SKM-1 (cell line): Measurements from ENCODE around the gene HLCS.

ENCODE experiments used
- DNase-seq: peaks from one replicate; lab custom pipeline; 2025; ENCODE audit not compliant: unreplicated experiment; lab: John Stamatoyannopoulos, UW

The HLCS gene

DNA sequence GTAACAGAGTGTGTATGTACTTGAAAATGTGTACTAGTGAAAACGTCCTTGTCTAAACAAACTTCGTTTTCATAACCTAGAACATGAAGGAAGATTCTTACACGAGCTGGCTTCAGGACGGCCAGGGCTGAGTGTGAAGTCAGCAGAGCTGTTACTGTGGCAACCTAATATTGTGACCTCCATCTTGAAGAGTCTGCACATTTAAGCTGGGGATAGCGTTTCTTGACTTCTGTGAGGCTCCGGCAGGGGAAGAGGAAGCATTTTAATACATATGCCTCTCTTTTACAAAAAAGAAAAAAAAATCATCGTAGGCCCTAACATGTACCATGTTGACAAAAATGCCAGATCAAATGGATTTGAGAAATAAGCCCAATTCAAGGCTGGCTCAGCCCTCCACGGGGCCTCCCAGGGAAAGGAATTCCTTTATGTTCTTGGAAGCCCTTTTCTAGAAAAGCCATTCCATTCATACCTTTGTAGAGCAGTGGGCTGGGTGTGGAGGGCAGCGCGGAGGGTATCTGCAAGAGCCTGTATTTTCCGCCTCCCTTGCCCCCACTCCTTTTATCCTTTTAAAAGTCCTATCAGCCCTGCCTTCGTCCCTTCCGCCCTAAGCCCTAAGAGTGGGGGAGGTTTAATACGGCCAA is 216.4 kb downstream of the HLCS start:
- no peak for DNase-seq

DNA sequence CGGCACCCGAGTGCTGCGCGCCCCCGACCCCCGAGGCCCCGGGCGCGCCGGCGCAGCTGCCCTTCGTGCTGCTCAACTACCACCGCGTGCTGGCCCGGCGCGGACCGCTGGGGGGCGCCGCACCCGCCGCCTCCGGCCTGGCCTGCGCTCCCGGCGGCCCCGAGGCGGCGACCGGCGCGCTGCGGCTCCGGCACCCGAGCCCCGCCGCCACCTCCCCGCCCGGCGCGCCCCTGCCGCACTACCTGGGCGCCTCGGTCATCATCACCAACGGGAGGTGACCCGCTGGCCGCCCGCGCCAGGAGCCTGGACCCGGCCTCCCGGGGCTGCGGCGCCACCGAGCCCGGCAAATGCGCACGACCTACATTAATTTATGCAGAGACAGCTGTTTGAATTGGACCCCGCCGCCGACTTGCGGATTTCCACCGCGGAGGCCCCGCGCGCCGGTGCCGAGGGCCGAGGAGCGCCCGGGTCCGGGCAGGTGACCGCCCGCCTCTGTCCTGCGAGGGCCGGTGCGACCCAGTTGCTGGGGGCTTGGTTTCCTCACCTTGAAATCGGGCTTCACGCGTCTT is 218.6 kb downstream of the HLCS start:
- DNase-seq: peak; percentile 10

DNA sequence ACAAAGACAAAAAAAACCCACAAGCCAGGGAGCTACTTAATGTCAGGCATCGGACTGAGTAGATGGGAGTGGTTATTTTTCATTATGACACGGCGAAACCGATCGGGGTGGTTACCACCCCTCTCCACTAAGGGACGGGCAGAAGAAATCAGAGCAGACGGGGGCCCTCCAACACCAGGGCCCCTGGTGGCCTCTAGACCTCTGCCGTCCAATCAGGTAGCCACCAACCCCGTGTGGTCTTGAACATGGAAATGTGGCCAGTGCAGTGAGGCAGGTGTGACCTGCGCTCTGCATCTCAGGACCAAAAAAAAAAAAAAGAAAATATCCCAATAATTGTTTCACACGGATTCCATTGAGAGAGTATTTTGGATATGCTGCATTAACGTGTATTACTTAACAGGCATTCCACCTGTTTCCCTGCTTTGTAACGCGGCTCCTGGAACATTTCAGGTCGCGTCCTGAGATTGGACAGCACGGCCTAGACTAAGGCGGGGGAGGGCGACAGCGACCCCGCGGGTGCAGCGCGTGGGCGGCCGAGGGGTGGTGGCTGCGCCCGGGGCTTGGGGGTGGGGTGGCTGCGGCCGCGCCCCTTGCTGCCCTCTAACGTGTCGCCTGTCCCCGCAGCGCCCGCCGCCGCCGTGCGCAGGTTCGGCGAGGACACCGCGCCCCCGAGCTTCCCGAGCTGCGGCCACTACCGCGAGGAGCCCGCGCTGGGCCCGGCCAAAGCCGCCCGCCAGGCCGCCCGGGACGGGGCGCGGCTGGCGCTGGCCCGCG is 219.2 kb downstream of the HLCS start:
- DNase-seq: no peak

DNA sequence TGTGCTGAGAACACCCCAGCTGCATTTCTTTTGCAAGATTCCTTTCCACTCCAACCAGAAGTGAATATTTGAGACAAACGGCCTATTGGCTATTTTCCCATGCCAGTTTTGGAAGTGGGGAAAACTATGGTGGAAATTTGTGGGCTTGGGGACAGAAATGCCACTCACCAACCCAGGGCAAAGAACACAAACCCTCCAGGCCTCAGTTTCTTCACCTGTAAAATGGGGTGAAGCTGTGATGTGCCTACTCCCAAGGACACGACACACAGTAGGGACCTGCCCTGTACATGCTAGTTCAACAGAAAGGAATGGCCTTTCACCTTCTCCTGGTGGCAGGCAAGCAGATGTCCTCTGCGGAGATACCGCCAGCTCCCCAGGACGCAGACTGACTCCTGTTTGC is 221.0 kb downstream of the HLCS start:
- DNase-seq: no peak

DNA sequence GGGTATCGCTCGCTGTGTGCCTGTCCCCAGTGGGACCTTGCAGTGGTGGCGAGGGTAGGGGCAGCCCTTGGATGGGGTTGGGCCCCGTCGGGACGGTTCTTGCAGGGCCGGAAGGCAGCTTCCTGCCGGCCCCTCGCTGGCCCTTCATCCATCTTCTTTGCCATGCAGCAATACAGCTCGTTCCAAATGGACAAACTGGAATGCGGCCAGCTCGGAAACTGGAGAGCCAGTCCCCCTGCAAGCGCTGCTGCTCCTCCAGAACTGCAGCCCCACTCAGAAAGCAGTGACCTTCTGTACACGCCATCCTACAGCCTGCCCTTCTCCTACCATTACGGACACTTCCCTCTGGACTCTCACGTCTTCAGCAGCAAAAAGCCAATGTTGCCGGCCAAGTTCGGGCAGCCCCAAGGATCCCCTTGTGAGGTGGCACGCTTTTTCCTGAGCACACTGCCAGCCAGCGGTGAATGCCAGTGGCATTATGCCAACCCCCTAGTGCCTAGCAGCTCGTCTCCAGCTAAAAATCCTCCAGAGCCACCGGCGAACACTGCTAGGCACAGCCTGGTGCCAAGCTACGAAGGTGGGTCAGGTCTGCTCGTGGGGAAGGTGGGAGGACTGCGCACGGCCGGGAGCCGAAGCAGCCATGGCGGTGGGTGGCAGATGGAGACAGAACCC is 221.8 kb downstream of the HLCS start:
- no peak for DNase-seq

DNA sequence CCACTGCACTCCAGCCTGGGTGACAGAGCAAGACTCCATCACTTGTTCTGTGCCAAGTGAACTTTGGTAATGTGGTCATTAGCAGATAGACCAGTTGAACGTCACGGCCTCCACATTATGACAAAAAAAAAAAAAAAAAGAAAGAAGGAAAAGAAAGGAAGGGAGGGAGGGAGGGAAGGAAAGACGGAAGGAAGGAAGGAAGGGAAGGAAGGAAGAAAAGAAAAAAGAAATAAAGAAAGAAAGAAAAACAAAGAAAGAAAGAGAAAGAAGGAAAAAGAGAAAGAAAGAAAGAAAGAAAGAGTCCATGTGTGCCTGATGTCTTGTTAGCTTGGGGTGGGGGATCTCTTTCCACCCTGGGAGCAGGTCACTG is 222.3 kb downstream of the HLCS start:
- no peak for DNase-seq

DNA sequence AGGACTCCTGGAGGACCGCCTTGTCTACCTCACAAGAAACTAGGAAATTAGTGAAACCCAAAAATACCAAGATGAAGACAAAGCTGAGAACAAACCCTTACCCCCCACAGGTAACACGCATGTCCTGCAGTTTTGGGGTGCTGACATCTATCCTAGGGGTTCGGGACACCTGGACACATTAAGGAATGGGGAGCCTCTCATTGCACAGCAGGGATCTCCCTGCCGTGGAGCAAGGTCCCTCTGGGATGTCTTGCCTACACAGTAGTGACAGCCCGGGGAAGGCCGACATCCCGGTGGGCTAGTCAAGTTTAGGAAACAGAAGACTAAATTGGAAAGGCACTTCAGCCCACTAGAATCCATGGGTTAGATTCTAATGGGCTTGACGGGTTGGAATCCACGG is 223.0 kb downstream of the HLCS start:
- DNase-seq: no peak

DNA sequence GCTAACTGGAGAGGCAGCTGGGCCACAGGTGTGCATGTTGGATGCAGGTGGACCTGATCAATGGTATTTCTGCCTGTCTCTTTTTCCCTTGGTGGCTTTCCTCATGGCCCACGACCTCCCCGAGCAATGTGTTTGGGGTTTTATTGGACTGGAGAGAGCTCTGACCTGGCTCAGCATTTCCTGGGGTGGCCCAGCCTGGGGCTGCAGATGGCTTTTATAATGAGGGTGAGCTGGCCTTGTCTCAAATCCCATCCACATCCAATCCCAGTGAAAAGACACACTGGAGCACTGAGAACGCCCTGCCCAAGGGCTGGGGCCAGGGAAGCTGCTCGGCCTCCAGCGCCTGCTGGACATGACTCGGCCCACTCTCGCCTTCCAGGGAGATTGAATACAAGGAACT is 223.5 kb downstream of the HLCS start:
- no peak for DNase-seq

DNA sequence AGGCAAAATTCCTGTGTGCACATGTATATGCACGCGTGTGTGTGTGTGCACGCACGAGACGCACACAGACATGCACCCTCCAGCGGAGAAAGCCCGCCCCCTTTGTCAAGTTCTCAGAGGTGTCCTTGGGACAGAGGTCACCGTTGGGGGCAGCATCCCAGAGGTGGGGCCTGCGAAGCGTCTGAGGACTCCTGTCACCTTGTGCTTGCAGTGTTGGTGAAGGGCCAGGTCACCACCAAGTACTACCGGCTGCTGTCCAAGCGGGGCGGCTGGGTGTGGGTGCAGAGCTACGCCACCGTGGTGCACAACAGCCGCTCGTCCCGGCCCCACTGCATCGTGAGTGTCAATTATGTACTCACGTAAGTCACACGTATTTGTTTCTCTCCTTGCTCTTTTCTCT is 225.0 kb downstream of the HLCS start:
- no peak for DNase-seq

DNA sequence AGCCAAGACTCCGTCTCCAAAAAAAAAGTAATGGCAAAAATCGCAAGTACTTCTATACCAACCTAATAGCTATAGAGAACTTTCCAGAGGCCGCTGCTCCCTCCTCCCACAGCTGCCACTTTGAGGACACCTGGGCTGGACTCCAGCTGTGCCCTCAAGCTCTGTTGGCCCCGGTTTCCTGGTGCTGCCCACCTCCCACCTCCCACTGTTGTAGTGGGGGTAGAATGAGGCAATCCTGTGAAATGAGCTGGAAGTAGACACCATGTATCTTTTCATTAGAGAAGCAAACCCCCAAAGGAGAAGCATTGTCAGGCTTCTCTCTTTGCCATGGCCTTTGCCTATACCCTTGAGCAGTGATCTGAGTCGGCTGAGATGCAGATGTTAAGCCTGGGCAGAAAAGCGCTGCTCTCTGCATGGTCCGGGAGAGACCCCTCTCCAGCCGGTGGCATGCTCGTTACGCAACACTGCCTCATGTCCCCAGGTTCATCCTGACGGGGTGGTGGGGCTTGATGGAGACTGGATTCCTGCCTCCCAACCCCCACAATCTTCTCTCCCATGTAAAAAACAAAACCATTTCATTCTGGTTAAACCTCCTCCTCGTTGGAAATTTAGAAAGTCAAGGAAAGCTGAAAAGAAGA is 227.9 kb downstream of the HLCS start:
- no peak for DNase-seq

DNA sequence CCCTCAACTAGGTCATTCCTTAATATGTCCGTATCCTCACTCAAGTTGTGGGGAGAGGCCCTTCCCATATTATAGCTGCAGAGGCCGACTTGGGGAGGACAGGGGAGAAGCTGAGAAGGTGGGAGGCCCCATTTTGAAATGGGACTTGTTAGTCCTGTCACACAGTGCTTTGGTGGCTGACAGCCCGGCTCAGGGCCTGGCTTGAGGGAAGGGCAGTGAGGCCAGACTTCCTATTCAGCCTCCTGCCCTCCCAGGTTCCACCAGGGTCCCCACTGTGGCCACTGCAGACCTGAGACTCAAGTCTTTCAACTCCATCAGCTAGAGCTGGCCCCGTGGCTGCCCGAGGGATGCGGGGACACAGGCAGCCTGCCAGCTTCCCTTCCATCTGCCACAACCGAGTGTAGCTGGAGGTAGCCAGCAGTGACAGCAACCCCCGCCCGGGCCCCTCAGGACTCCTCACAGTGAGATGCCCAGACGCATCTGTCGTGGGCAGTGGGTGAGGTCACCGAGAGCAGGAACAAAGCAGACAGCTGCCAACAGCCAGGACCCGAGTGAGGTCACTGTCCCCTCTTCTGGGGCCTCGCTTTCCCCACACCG is 230.6 kb downstream of the HLCS start:
- no peak for DNase-seq

DNA sequence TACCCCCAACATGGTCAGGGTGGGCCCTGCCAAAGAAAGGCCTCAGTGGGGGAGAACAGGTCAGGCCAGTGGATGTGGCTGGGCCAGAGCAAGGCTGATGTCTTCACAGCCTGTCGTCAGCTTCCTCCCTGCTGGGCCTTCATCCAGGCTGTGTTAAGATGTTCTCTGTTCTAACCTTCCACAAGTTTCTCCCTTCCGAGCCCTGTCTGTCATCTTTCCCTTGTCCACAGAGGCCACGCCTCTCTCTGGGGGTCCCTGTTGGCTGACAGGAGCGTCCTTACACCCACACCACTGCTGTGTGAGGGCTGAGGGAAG is 231.3 kb downstream of the HLCS start:
- no peak for DNase-seq

DNA sequence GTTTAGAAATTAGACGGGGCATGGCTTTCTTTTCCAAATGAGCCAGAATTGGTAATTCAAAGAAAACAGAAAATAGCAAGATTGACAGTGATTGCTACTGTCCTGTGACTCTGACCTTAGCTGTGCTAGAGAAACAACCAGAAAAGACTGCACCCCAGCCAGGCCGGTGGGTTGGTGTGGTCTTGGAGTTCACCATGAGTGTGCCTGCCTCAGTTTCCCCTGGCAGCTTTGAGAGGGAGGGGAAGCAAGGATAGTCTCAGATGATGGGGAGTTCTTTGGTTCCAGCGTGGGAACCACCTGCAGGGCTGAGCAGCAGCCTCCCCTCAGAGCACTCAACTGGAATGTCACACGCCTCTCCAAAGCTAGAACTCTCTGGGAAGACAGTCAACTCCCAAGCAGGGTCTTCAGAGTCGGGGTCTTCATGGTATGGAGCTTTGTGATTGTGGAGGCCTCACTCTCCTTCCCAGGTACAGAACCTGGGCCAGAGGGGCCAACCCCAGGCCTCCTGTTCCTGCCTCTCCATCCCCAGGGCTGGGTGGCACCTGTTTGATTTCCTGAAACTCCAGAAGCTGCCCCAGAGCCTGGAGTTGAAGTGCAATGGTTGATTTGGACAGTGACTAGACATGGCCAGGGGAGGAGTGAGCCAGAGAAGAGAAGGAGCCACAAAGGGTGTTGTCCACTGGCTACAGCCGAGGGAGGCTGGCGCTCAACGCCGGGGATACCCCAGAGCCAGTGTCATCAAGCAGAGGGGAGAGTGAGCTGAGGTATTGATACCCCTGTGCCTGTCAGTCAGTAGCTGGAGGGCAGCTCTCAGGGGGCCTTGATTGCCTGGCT is 231.9 kb downstream of the HLCS start:
- DNase-seq: no peak

DNA sequence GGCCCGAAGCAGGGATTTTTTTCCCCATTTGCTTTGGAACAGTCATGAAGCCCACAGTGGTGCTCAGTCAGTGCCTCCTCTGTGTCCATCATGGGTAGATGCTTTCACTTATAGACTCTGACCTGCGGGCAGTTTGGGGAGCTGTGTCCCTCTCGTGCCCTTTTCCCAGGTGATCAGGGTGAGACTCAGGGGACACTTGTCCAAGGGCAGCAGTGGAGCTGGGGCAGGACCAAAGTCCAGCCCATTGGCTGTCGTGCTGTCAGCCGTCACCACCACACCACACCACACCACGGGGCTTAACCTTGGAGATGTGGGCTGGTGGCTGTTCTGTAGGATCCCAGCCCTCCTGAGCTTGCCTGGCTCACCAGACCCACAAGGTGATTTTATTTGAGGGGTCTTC is 232.6 kb downstream of the HLCS start:
- DNase-seq: no peak

DNA sequence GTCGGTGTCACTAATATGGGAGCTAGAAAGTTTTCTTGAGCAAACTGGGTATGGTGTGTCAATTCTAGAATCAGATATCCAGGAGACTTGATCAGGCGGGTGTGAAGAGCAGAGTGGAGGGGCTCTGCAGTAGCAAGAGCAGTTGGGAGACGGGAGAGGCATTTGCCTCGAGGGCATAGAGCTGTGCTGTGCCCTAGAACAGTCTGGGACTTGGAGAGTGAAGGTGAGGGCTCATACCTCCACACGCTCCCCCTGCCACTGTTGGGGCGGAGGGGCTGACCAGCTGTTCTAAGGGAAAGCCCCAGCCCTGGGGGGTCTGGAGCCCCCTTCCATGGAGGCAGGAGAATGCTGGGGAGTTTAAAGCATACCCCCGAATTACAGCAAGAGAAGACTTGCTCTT is 233.7 kb downstream of the HLCS start:
- DNase-seq: no peak

DNA sequence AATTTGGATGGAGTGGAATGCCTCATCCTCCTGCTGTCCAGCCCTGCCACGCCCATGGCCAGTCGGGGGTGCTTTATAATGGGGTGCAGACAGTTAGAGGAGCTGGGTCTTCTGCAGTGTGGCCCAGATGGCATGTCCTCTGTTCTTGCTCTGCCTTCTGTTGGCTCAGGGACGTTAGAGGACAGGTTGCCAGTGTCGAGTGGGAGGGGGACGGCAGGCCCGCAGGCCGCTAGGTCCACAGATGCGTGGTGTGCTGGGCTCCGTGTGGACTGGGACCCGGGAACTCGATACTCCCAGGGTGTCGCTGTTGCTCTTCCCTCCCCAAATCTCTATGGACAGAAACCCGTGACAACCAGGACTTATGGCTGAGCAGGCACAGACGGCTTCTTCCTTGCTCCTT is 234.3 kb downstream of the HLCS start:
- DNase-seq: no peak

DNA sequence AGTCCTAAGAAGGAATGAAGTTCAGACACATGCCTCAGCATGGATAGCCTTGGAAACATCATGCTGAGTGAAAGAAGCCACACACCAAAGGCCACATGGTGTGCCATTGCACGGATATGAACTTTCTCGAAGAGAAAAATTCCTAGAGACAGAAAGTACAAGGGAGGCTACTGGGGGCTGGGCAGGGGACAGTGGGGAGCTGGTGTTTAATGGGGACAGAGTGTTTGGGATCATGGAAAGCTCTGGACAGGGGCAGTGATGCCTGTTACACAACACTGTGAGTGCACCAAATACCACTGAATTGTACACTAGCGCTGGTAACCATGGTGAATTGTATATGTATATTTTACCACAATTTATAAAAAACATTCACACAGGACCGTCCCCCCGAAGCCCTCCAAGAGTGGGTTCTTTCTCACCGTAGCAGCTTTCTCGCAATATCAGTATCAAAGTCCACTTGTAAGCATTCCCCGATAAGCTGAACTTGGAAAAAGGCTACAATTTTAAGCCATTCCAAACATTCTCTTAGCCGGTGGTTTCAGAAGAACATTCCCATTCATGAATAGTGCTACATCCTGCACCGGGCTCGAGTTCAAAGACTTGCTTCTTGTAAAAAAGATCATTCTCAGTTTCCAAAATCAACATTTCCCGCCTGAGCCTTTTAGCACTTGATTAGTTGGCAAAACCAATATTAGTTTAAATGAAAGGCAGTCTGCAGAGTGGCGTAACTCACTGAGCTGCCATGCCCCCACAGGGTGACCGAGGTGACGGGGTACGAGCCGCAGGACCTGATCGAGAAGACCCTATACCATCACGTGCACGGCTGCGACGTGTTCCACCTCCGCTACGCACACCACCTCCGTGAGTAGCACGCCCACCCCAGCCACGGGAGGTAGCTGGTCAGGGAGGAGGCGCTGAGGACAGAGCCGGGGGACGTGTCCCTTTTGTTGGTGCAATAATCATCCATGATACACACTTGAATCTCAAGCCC is 235.9 kb downstream of the HLCS start:
- no peak for DNase-seq

DNA sequence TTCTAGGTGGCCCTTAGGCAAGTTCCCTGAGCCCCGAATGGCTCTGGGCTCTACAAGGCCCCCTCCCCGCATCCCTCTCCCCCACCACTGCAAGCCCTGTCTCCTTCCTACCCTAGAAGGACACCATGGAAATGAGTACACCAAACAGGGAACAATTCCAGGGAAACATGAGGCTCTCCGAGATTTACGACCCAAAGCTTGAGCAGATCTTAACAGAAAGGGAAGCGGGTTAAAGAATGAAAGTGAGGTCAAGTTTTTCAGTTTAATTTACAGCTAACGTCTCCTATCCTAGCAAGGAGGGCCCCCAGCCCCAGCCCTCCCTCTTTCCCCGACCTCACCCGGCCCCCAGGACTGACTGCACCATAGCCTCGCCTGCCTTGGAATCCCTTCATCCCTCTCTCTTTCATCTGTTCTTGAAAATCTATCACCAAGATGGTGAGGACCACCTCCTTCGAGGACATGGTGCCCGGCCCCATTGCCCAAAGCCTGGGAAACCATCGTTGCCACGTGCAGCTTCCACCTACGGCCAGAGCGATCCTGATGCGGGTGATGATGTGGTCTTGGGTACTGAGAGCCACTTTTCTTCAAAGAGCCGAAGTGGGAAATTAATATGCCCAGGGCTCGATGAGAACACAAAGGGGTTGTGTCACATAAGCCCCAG is 237.0 kb downstream of the HLCS start:
- no peak for DNase-seq
